Right lobe of liver (tissue), 4 donors: ENCODE results near the gene NDST4.

Experiments
- POLR2A ChIP-seq: fragments of 450-650 bp; IDR thresholded peaks from one replicate; pipeline ENCODE4 v1.6.1; 2017; ENCODE audit warnings: antibody characterized with exemption, mild to moderate bottlenecking
- TF ChIP-seq, protein P1 (sequence below), 4 donors: fragments of 200-600 bp in 3 of 4; fragments of 450-650 bp in 1 of 4; IDR thresholded peaks; one replicate each; pipeline versions ENCODE4 v1.5.1 to v1.8.0; 2016 to 2022; ENCODE audit warnings: antibody characterized with exemption in 4 of 4, mild to moderate bottlenecking in 2 of 4
- donor health status: DM: no; HTN: no; CAD: no.
- donor health status: DM: no; HTN: no; CAD: no.
- donor health status: DM: no; HTN: yes; CAD: no.

DNA sequence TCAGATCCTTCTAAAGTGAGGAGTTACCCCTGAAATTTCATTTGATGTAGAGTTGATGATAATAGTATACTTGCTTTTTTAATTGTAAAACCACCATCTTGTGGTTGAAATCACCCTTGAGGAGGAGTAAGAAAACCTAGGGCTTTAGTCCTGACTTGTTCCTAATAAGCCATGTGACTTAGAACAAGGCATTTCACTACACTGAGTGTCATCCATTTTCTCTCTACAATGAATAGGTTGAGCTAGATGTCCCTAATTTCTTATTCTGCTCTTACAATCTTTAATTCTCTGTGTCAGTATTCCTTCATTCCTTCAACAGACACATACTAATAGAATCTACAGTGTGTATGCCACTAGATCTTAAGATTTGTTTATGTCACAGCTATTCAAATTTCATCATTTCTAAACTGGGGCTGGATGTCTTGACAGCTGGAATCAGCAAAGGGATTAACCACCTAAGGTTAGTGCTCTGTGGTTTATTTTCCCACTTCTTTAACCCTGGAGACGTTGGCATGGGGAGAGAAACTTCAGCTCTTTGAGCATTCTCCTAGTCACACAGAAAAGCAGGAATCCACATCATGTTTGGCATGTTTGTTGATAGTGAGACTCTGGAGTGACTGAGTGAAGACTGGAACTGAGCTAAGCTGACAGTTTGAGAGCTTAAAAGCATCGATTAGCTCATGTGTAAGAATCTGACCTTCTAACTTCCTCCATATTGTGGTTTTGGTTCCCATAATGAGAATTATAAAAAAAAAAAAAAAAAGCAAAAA is 246.3 kb downstream of the NDST4 start:
- TF ChIP-seq, protein P1, sequence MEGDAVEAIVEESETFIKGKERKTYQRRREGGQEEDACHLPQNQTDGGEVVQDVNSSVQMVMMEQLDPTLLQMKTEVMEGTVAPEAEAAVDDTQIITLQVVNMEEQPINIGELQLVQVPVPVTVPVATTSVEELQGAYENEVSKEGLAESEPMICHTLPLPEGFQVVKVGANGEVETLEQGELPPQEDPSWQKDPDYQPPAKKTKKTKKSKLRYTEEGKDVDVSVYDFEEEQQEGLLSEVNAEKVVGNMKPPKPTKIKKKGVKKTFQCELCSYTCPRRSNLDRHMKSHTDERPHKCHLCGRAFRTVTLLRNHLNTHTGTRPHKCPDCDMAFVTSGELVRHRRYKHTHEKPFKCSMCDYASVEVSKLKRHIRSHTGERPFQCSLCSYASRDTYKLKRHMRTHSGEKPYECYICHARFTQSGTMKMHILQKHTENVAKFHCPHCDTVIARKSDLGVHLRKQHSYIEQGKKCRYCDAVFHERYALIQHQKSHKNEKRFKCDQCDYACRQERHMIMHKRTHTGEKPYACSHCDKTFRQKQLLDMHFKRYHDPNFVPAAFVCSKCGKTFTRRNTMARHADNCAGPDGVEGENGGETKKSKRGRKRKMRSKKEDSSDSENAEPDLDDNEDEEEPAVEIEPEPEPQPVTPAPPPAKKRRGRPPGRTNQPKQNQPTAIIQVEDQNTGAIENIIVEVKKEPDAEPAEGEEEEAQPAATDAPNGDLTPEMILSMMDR (IDR thresholded peaks at IDR 0.05): no peak
- TF ChIP-seq POLR2A: no peak
